ENCODE measurements around the gene ZNF20.

The ZNF20 gene

GRCh38 chr19:12117201-12117970, 22.8 kb downstream of the ZNF20 start:
- TF ChIP-seq SNAI2 (CRISPR knock-in tag; IDR thresholded peaks at IDR 0.05) = no peak
- no peak for TF ChIP-seq CSRNP3 (CRISPR knock-in tag; IDR thresholded peaks at IDR 0.05)
- no peak for TF ChIP-seq TCF4 (CRISPR knock-in tag; IDR thresholded peaks at IDR 0.05; ENCODE audit: borderline replicate concordance)
- TF ChIP-seq GLIS3 (CRISPR knock-in tag; IDR thresholded peaks at IDR 0.05) = no peak
- TF ChIP-seq ISL1 (CRISPR knock-in tag; IDR thresholded peaks at IDR 0.05) = no peak
- no peak for TF ChIP-seq ESRRG (CRISPR knock-in tag; IDR thresholded peaks at IDR 0.05)
- no peak for TF ChIP-seq ZNF70 (CRISPR knock-in tag; IDR thresholded peaks at IDR 0.05)
- no peak for TF ChIP-seq ZC3H10 (CRISPR knock-in tag; IDR thresholded peaks at IDR 0.05)
- no peak for TF ChIP-seq ZNF565 (CRISPR knock-in tag; conservative IDR thresholded peaks at IDR 0.05; ENCODE audit: low read depth)
- TF ChIP-seq CSDC2 (CRISPR knock-in tag; IDR thresholded peaks at IDR 0.05) = no peak
- no peak for TF ChIP-seq TSHZ2 (CRISPR knock-in tag; IDR thresholded peaks at IDR 0.05)
- TF ChIP-seq RARB (CRISPR knock-in tag; IDR thresholded peaks at IDR 0.05) = no peak
- no peak for TF ChIP-seq ZFP30 (CRISPR knock-in tag; IDR thresholded peaks at IDR 0.05)
- no peak for TF ChIP-seq ZNF8 (CRISPR knock-in tag; IDR thresholded peaks at IDR 0.05)

GRCh38 chr19:12113121-12113520, 27.0 kb downstream of the ZNF20 start:
- no peak for ATAC-seq
- no peak for TF ChIP-seq OSR1 (CRISPR knock-in tag; IDR thresholded peaks at IDR 0.05)
- no peak for TF ChIP-seq ARNTL (CRISPR knock-in tag; IDR thresholded peaks at IDR 0.05; ENCODE audit: borderline replicate concordance, low read depth)
- no peak for TF ChIP-seq POU6F1 (CRISPR knock-in tag; IDR thresholded peaks at IDR 0.05; ENCODE audit: borderline replicate concordance, low read depth)

More at GRCh38 chr19:12117201-12117970, 22.8 kb downstream of the ZNF20 start:
- no peak for ATAC-seq

GRCh38 chr19:12112701-12113100, 27.4 kb downstream of the ZNF20 start:
- ATAC-seq = no peak

More at GRCh38 chr19:12112701-12113100, 27.4 kb downstream of the ZNF20 start:
- TF ChIP-seq GLIS3 (CRISPR knock-in tag; IDR thresholded peaks at IDR 0.05) (no peak), ZFP3 (CRISPR knock-in tag; IDR thresholded peaks at IDR 0.05) (no peak), POU6F1 (CRISPR knock-in tag; IDR thresholded peaks at IDR 0.05; ENCODE audit: borderline replicate concordance, low read depth) (no peak), TCF4 (CRISPR knock-in tag; IDR thresholded peaks at IDR 0.05; ENCODE audit: borderline replicate concordance) (no peak), ZNF70 (CRISPR knock-in tag; IDR thresholded peaks at IDR 0.05) (no peak), OSR1 (CRISPR knock-in tag; IDR thresholded peaks at IDR 0.05) (no peak), ZC3H10 (CRISPR knock-in tag; IDR thresholded peaks at IDR 0.05) (no peak), CREB5 (CRISPR knock-in tag; IDR thresholded peaks at IDR 0.05; ENCODE audit: low read depth) (no peak), PATZ1 (CRISPR knock-in tag; IDR thresholded peaks at IDR 0.05; ENCODE audit: borderline replicate concordance) (no peak), ZNF565 (CRISPR knock-in tag; conservative IDR thresholded peaks at IDR 0.05; ENCODE audit: low read depth) (no peak), RARB (CRISPR knock-in tag; IDR thresholded peaks at IDR 0.05) (no peak), SNAI2 (CRISPR knock-in tag; IDR thresholded peaks at IDR 0.05) (no peak), CSDC2 (CRISPR knock-in tag; IDR thresholded peaks at IDR 0.05) (no peak), PPARA (CRISPR knock-in tag; IDR thresholded peaks at IDR 0.05; ENCODE audit: borderline replicate concordance) (no peak), ZFP30 (CRISPR knock-in tag; IDR thresholded peaks at IDR 0.05) (no peak), TSHZ2 (CRISPR knock-in tag; IDR thresholded peaks at IDR 0.05) (no peak), ESRRG (CRISPR knock-in tag; IDR thresholded peaks at IDR 0.05) (no peak)
